HG02571 (cell line): Measurements from ENCODE around the gene UBQLN4.

ENCODE experiments used
- ATAC-seq: cut with Tn5 transposase; IDR thresholded peaks from one replicate; pipeline ENCODE4 v1.9.1; 2021; ENCODE audit warnings: mild to moderate bottlenecking, moderate library complexity; ENCODE audit not compliant: unreplicated experiment

UBQLN4 gene

GRCh38 chr1:156053768-156054499 is at the start of gene UBQLN4:
UBQLN4 (minus strand) TSS chr1:156053798; CDS start chr1:156053701, 97 bp downstream.
- peak; percentile 46 for ATAC-seq

- no peak for ATAC-seq
These were observed 49.3 kb upstream of the UBQLN4 start for GRCh38 chr1:156102633-156103511.

GRCh38 chr1:156101880-156102279 is 48.3 kb upstream of the UBQLN4 start:
- ATAC-seq, result no peak

- no peak for ATAC-seq
These were observed 46.8 kb upstream of the UBQLN4 start for GRCh38 chr1:156100205-156100995.

GRCh38 chr1:156099282-156099681 is 45.7 kb upstream of the UBQLN4 start:
- ATAC-seq, result no peak

GRCh38 chr1:156098784-156099183 is 45.2 kb upstream of the UBQLN4 start:
- ATAC-seq, result no peak

GRCh38 chr1:156097499-156098178 is 44.0 kb upstream of the UBQLN4 start:
- ATAC-seq, result no peak

- peak; percentile 66 for ATAC-seq
These were observed 43.2 kb upstream of the UBQLN4 start for GRCh38 chr1:156096640-156097391.

GRCh38 chr1:156095906-156096508 is 42.4 kb upstream of the UBQLN4 start:
- no peak for ATAC-seq

- ATAC-seq, result no peak
These were observed 38.0 kb upstream of the UBQLN4 start for GRCh38 chr1:156091610-156092009.

GRCh38 chr1:156090840-156091188 is 37.2 kb upstream of the UBQLN4 start:
- peak; percentile 62 for ATAC-seq

- no peak for ATAC-seq
These were observed 36.7 kb upstream of the UBQLN4 start for GRCh38 chr1:156090138-156090839.

- ATAC-seq, result no peak
These were observed 36.1 kb upstream of the UBQLN4 start for GRCh38 chr1:156089704-156090103.

- ATAC-seq, result no peak
These were observed 32.7 kb upstream of the UBQLN4 start for GRCh38 chr1:156086256-156086662.

- no peak for ATAC-seq
These were observed 30.5 kb upstream of the UBQLN4 start for GRCh38 chr1:156083800-156084790.

- no peak for ATAC-seq
These were observed 28.9 kb upstream of the UBQLN4 start, which contains the start of gene MEX3A for GRCh38 chr1:156082309-156083091. MEX3A (minus strand) TSS chr1:156082465; CDS start chr1:156081998, 467 bp downstream.

- no peak for ATAC-seq
These were observed 28.3 kb upstream of the UBQLN4 start for GRCh38 chr1:156081917-156082308.
